K562 (cell line): ENCODE data around the gene ERVK3-1. TPM values are rescaled to one million over a fixed set of nuclear protein-coding genes. Genes with fewer than 3 reads are reported as not detected.

Source experiments
- BRD9 ChIP-seq: fragments of 450-650 bp; IDR thresholded peaks from 2 replicates; pipeline ENCODE4 v1.6.1; 2018; ENCODE audit warnings: low read depth; ENCODE audit not compliant: partially characterized antibody
- CBX3 ChIP-seq, 2 experiments: IDR thresholded peaks; 1 replicate in 1 of 2; 2 replicates in 1 of 2; pipeline ENCODE4 v1.6.1; 2012; ENCODE audit warnings: inconsistent platforms in 2 of 2, low read length in 2 of 2, borderline replicate concordance in 1 of 2, control low read depth in 1 of 2
- CTBP1 ChIP-seq: fragments of 450-650 bp; IDR thresholded peaks from 2 replicates; pipeline ENCODE4 v1.6.1; 2016; ENCODE audit warnings: borderline replicate concordance
- DACH1 ChIP-seq: fragments of 450-650 bp; IDR thresholded peaks from 2 replicates; pipeline ENCODE4 v1.6.1; 2018; ENCODE audit not compliant: partially characterized antibody
- DDX20 ChIP-seq: fragments of 450-650 bp; IDR thresholded peaks from 2 replicates; pipeline ENCODE4 v1.6.1; 2016; ENCODE audit warnings: missing genetic modification characterization, low read depth, mild to moderate bottlenecking, missing compliant biosample characterization, moderate library complexity
- DNMT1 ChIP-seq: fragments of 450-650 bp; IDR thresholded peaks from 2 replicates; pipeline ENCODE4 v1.6.1; 2016; ENCODE audit warnings: antibody characterized with exemption, mild to moderate bottlenecking
- E2F3 ChIP-seq: fragments of 250-450 bp; sonication (Bioruptor Pico); IDR thresholded peaks from 2 replicates; pipeline ENCODE4 v1.4.0; 2020; ENCODE audit warnings: mild to moderate bottlenecking
- ESRRA ChIP-seq: fragments of 450-650 bp; IDR thresholded peaks from 2 replicates; pipeline ENCODE4 v1.6.1; 2014; ENCODE audit warnings: low read depth, mild to moderate bottlenecking, moderate library complexity, borderline replicate concordance
- FOXP1 ChIP-seq: sonication (generic); formaldehyde crosslinking; IDR thresholded peaks from 2 replicates; pipeline ENCODE4 v1.8.0; 2022; ENCODE audit warnings: mild to moderate bottlenecking, missing genetic modification reagents
- KAT2B ChIP-seq: IDR thresholded peaks from one replicate; pipeline ENCODE4 v1.6.1; 2012; ENCODE audit warnings: low read depth, mild to moderate bottlenecking, control low read depth, inconsistent platforms, low read length, moderate library complexity
- MCM2 ChIP-seq: fragments of 450-650 bp; IDR thresholded peaks from 2 replicates; pipeline ENCODE4 v1.6.1; 2017; ENCODE audit warnings: low read depth, mild to moderate bottlenecking
- MYBL2 ChIP-seq, 2 experiments: fragments of 450-650 bp in 1 of 2; sonication (generic) in 1 of 2; formaldehyde crosslinking in 1 of 2; IDR thresholded peaks; 2 replicates each; pipeline versions ENCODE4 v1.6.1 to v1.8.1; 2017 to 2022; ENCODE audit warnings: borderline replicate concordance in 1 of 2, inconsistent platforms in 1 of 2, low read depth in 1 of 2, mild to moderate bottlenecking in 1 of 2, missing genetic modification reagents in 1 of 2, moderate library complexity in 1 of 2
- NELFE ChIP-seq: IDR thresholded peaks from 2 replicates; pipeline ENCODE4 v1.6.1; 2011; ENCODE audit warnings: mild to moderate bottlenecking; ENCODE audit not compliant: insufficient read depth, insufficient read length
- NFRKB ChIP-seq: fragments of 450-650 bp; IDR thresholded peaks from 2 replicates; pipeline ENCODE4 v1.6.1; 2016; ENCODE audit warnings: low read depth
- RBM39 ChIP-seq: fragments of 200-400 bp; formaldehyde crosslinking; optimal IDR thresholded peaks from 2 replicates; pipeline ENCODE3; 2018; ENCODE audit warnings: low read depth, low read length
- SMARCE1 ChIP-seq: fragments of 450-650 bp; IDR thresholded peaks from 2 replicates; pipeline ENCODE4 v1.7.1; 2016; ENCODE audit warnings: mild to moderate bottlenecking
- SRSF1 ChIP-seq: fragments of 200-400 bp; formaldehyde crosslinking; IDR thresholded peaks from 2 replicates; pipeline ENCODE4 v1.6.1; 2017; ENCODE audit warnings: mild to moderate bottlenecking, low read depth, low read length, moderate library complexity
- ZBTB7A ChIP-seq: IDR thresholded peaks from 2 replicates; pipeline ENCODE4 v1.6.1; 2011; ENCODE audit warnings: low read depth, mild to moderate bottlenecking, low read length, moderate library complexity, borderline replicate concordance; ENCODE audit not compliant: control insufficient read depth
- ZFP30 ChIP-seq: fragments of 250-450 bp; sonication (Bioruptor Pico); IDR thresholded peaks from 2 replicates; pipeline ENCODE4 v1.8.0; 2022; ENCODE audit warnings: moderate library complexity, mild to moderate bottlenecking, inconsistent platforms, borderline replicate concordance
- polyA plus RNA-seq, 8 experiments: library from polyadenylated mRNA; depleted of rRNA in 4 of 8; stranded (reverse) in 5 of 8; unstranded in 3 of 8; fragments of >200 nt; fragmentation: Nextera tagmentation in 2 of 8; fragmentation: Illumina TruSeq in 1 of 8; extraction: Ambion mirVana in 2 of 8; extraction: Trizol in 1 of 8; gene quantifications; 2 replicates each; pipeline versions ENCODE4 v1.2.1 to v1.2.3, GENCODE V29; 2011 to 2014; ENCODE audit warnings: inconsistent platforms in 1 of 8, missing spikeins in 1 of 8
- total RNA-seq, 7 experiments: library from RNA; depleted of rRNA in 6 of 7; stranded (reverse); fragments of >200 nt in 6 of 7; fragmentation: Illumina TruSeq in 2 of 7; extraction: Trizol in 2 of 7; gene quantifications; 2 replicates each; pipeline versions ENCODE4 v1.2.1 to v1.2.3, GENCODE V29; 2011 to 2021; ENCODE audit warnings: low replicate concordance in 1 of 7
- TF ChIP-seq, protein P1 (sequence below): fragments of 250-450 bp; sonication (Bioruptor Pico); IDR thresholded peaks from 2 replicates; pipeline ENCODE4 v1.5.0; 2021; ENCODE audit warnings: mild to moderate bottlenecking, borderline replicate concordance
- TF ChIP-seq, protein P2 (sequence below): IDR thresholded peaks from 3 replicates; pipeline ENCODE4 v1.6.1; 2011; ENCODE audit warnings: borderline replicate concordance, mild to moderate bottlenecking, moderate library complexity; ENCODE audit not compliant: insufficient read length; ENCODE audit errors: extremely low read depth
- TF ChIP-seq, protein P3 (sequence below): fragments of 250-450 bp; sonication (Bioruptor Pico); IDR thresholded peaks from 2 replicates; pipeline ENCODE4 v1.5.0; 2020; ENCODE audit warnings: mild to moderate bottlenecking

Gene ERVK3-1
- total and polyA plus RNA-seq, 9 of the 15 experiments (the other 6 are each of a cell fraction or from before 2014, with no cell fraction given), result 87.6 to 299 (median 119) TPM

DNA sequence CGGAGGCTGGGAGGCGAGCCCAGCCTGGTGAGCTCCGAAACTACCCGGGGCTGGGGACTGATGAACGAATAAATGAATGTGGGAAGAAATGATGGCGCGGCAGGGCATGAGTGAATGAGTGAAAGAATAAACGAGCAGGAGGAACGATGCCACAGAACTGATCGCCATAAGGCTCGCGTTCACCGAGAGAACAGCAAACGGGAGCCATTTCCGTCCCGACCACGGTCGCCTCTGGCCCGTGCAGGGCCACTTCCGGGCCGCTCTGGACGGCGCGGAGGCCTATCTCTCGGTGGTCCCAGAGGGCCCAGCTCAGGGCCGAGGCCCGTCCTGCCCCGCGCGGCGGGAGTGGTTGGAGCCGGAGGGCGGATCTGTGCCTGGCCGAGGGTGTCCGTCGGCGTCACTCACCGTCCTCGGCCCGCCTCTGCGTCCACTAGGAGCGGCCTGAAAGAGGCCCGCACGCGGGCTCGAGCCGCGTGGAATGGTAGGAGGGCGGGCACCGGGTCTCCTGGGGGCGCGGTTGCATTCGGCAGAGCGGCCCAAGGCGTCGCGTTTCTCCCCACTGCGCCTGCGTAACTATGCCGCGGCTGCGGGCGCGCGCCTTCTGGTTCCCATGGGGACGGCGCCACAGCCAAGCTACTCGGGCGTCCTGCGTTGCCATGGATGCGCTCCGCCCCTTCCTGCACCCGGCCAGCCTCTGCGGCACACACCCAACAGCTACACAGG lies 57.3 kb downstream of the ERVK3-1 start, which contains the start of gene ZNF497 (continued):
- TF ChIP-seq SMARCE1 (no peak; the same call in 1 of the 2 replicates), E2F3 (0 out of 2 replicates have a peak, but pooled peaks have one; percentile 32), BRD9 (peak; percentile 88), DDX20 (tag) (no peak), RBM39 (no peak), DACH1 (no peak), DNMT1 (no peak), ZFP30 (no peak), ZBTB7A (peak; percentile 70; the same call in 1 of the 2 replicates), MYBL2 (IDR thresholded peaks at IDR 0.05; ENCODE audit: low read depth) (no peak), MYBL2 (CRISPR knock-in tag; IDR thresholded peaks at IDR 0.05; ENCODE audit: borderline replicate concordance) (no peak), CTBP1 (peak; percentile 76), NFRKB (peak; percentile 99), SRSF1 (no peak), CBX3 (IDR thresholded peaks at IDR 0.05; ENCODE audit: borderline replicate concordance in 1 of 2, low read length in 2 of 2) (no peak), ESRRA (0 out of 2 replicates have a peak, but pooled peaks have one; percentile 26), FOXP1 (CRISPR knock-in tag) (no peak), MCM2 (no peak), NELFE (no peak), KAT2B (no peak)
- TF ChIP-seq, protein P1, sequence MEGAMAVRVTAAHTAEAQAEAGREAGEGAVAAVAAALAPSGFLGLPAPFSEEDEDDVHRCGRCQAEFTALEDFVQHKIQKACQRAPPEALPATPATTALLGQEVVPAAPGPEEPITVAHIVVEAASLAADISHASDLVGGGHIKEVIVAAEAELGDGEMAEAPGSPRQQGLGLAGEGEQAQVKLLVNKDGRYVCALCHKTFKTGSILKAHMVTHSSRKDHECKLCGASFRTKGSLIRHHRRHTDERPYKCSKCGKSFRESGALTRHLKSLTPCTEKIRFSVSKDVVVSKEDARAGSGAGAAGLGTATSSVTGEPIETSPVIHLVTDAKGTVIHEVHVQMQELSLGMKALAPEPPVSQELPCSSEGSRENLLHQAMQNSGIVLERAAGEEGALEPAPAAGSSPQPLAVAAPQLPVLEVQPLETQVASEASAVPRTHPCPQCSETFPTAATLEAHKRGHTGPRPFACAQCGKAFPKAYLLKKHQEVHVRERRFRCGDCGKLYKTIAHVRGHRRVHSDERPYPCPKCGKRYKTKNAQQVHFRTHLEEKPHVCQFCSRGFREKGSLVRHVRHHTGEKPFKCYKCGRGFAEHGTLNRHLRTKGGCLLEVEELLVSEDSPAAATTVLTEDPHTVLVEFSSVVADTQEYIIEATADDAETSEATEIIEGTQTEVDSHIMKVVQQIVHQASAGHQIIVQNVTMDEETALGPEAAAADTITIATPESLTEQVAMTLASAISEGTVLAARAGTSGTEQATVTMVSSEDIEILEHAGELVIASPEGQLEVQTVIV (CRISPR knock-in tag), result no peak
- TF ChIP-seq, protein P2, sequence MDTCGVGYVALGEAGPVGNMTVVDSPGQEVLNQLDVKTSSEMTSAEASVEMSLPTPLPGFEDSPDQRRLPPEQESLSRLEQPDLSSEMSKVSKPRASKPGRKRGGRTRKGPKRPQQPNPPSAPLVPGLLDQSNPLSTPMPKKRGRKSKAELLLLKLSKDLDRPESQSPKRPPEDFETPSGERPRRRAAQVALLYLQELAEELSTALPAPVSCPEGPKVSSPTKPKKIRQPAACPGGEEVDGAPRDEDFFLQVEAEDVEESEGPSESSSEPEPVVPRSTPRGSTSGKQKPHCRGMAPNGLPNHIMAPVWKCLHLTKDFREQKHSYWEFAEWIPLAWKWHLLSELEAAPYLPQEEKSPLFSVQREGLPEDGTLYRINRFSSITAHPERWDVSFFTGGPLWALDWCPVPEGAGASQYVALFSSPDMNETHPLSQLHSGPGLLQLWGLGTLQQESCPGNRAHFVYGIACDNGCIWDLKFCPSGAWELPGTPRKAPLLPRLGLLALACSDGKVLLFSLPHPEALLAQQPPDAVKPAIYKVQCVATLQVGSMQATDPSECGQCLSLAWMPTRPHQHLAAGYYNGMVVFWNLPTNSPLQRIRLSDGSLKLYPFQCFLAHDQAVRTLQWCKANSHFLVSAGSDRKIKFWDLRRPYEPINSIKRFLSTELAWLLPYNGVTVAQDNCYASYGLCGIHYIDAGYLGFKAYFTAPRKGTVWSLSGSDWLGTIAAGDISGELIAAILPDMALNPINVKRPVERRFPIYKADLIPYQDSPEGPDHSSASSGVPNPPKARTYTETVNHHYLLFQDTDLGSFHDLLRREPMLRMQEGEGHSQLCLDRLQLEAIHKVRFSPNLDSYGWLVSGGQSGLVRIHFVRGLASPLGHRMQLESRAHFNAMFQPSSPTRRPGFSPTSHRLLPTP, result no peak
- TF ChIP-seq, protein P3, sequence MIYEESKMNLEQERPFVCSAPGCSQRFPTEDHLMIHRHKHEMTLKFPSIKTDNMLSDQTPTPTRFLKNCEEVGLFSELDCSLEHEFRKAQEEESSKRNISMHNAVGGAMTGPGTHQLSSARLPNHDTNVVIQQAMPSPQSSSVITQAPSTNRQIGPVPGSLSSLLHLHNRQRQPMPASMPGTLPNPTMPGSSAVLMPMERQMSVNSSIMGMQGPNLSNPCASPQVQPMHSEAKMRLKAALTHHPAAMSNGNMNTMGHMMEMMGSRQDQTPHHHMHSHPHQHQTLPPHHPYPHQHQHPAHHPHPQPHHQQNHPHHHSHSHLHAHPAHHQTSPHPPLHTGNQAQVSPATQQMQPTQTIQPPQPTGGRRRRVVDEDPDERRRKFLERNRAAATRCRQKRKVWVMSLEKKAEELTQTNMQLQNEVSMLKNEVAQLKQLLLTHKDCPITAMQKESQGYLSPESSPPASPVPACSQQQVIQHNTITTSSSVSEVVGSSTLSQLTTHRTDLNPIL, result no peak
